HG02970 (cell line): Measurements from ENCODE around the gene OR51I1.

Experiments used
- ATAC-seq: cut with Tn5 transposase; IDR thresholded peaks from one replicate; pipeline ENCODE4 v1.9.1; 2021; ENCODE audit warnings: mild to moderate bottlenecking, moderate library complexity, moderate number of reproducible peaks; ENCODE audit not compliant: unreplicated experiment, low FRiP score

Gene OR51I1

GRCh38 chr11:5441414-5441813, at the start of gene OR51I1:
Gene OR51I1 (minus strand): TSS chr11:5441514. CDS start chr11:5441514, 0 bp downstream.
- ATAC-seq, result no peak

- no peak for ATAC-seq
Observed at GRCh38 chr11:5489576-5490357, 48.5 kb upstream of the OR51I1 start.

- ATAC-seq, result no peak
Observed at GRCh38 chr11:5488798-5489399, 47.6 kb upstream of the OR51I1 start.

- ATAC-seq, result no peak
Observed at GRCh38 chr11:5488385-5488784, 47.1 kb upstream of the OR51I1 start, which contains the start of gene OR52D1. Gene OR52D1 (plus strand): TSS chr11:5488685. CDS start chr11:5488707, 22 bp downstream.

- no peak for ATAC-seq
Observed at GRCh38 chr11:5486421-5486820, 45.1 kb upstream of the OR51I1 start.

GRCh38 chr11:5486003-5486402, 44.7 kb upstream of the OR51I1 start:
- no peak for ATAC-seq

GRCh38 chr11:5476186-5476819, 35.0 kb upstream of the OR51I1 start:
- ATAC-seq, result no peak

GRCh38 chr11:5473921-5474320, 32.6 kb upstream of the OR51I1 start:
- ATAC-seq, result no peak

- ATAC-seq, result no peak
Observed at GRCh38 chr11:5467527-5467926, 26.2 kb upstream of the OR51I1 start.

- ATAC-seq, result no peak
Observed at GRCh38 chr11:5460983-5461621, 19.8 kb upstream of the OR51I1 start.

- ATAC-seq, result no peak
Observed at GRCh38 chr11:5449432-5449831, 8.1 kb upstream of the OR51I1 start.

GRCh38 chr11:5449023-5449422, 7.7 kb upstream of the OR51I1 start, which contains the start of gene OR51I2:
Gene OR51I2 (plus strand): TSS chr11:5449323. CDS start chr11:5453489, 4,166 bp downstream.
- no peak for ATAC-seq

- ATAC-seq, result no peak
Observed at GRCh38 chr11:5443835-5444393, 2.6 kb upstream of the OR51I1 start.

GRCh38 chr11:5423131-5423530, 18.2 kb downstream of the OR51I1 start:
- ATAC-seq, result no peak

- no peak for ATAC-seq
Observed at GRCh38 chr11:5421811-5422210, 19.5 kb downstream of the OR51I1 start, which contains the start of gene OR51Q1. Gene OR51Q1 (plus strand): TSS chr11:5422111. CDS start chr11:5422201, 90 bp downstream.

- no peak for ATAC-seq
Observed at GRCh38 chr11:5420993-5421392, 20.3 kb downstream of the OR51I1 start.

- ATAC-seq, result no peak
Observed at GRCh38 chr11:5405173-5405572, 36.1 kb downstream of the OR51I1 start.

GRCh38 chr11:5398936-5399335, 42.4 kb downstream of the OR51I1 start:
- no peak for ATAC-seq

- ATAC-seq, result no peak
Observed at GRCh38 chr11:5394091-5394490, 47.2 kb downstream of the OR51I1 start.
